Liver (tissue), 9 donors: ENCODE data around the gene GSX2. TPM values are rescaled to one million over a fixed set of nuclear protein-coding genes. Genes with fewer than 3 reads are reported as not detected.

Experiments used
- DNase-seq: peaks from one replicate; pipeline ENCODE4 v3.0.0-alpha.2; 2017; ENCODE audit warnings: low spot score
- H3K27ac ChIP-seq, 2 donors: one replicate each; pipeline ENCODE4 v1.7.0; 2013; ENCODE audit warnings: inconsistent platforms in 2 of 2, low read length in 2 of 2, control low read depth in 1 of 2, low read depth in 1 of 2, mild to moderate bottlenecking in 1 of 2
- H3K27me3 ChIP-seq, 4 donors: one replicate each; pipeline versions ENCODE4 v1.6.1 to v1.7.0; 2013; ENCODE audit warnings: low read length in 3 of 4, inconsistent platforms in 1 of 4, mild to moderate bottlenecking in 1 of 4, moderate library complexity in 1 of 4; ENCODE audit not compliant: control insufficient read depth in 4 of 4, insufficient read depth in 4 of 4
- H3K36me3 ChIP-seq, 4 donors: one replicate each; pipeline versions ENCODE4 v1.6.1 to v1.7.0; 2013; ENCODE audit warnings: low read length in 3 of 4, mild to moderate bottlenecking in 3 of 4, low read depth in 1 of 4, moderate library complexity in 1 of 4; ENCODE audit not compliant: control insufficient read depth in 4 of 4, insufficient read depth in 3 of 4
- H3K4me1 ChIP-seq, 4 donors: one replicate each; pipeline versions ENCODE4 v1.6.1 to v1.7.0; 2013; ENCODE audit warnings: low read length in 3 of 4, mild to moderate bottlenecking in 3 of 4, moderate library complexity in 1 of 4; ENCODE audit not compliant: control insufficient read depth in 4 of 4, insufficient read depth in 4 of 4
- H3K4me3 ChIP-seq, 3 donors: one replicate each; pipeline versions ENCODE4 v1.6.1 to v1.7.0; 2013; ENCODE audit warnings: low read length in 3 of 3, control low read depth in 1 of 3, low read depth in 1 of 3, mild to moderate bottlenecking in 1 of 3
- H3K9ac ChIP-seq, 2 donors: one replicate each; pipeline ENCODE4 v1.7.0; 2013; ENCODE audit warnings: low read length in 2 of 2, mild to moderate bottlenecking in 2 of 2, moderate library complexity in 2 of 2, control low read depth in 1 of 2, low read depth in 1 of 2
- H3K9me3 ChIP-seq, 4 donors: one replicate each; pipeline versions ENCODE4 v1.6.1 to v1.7.0; 2013; ENCODE audit warnings: low read length in 3 of 4; ENCODE audit not compliant: control insufficient read depth in 4 of 4
- ATF3 ChIP-seq: IDR thresholded peaks from 2 replicates; pipeline ENCODE4 v1.6.1; 2016; ENCODE audit warnings: antibody characterized with exemption
- CTCF ChIP-seq: fragments of 150-350 bp; IDR thresholded peaks from 2 replicates; pipeline ENCODE4 v1.5.1; 2017; ENCODE audit warnings: improper control_type of control experiment, low read depth, low read length; ENCODE audit not compliant: missing input control
- EGR1 ChIP-seq, 2 donors: IDR thresholded peaks; 2 replicates each; pipeline ENCODE4 v1.6.1; 2016 to 2018; ENCODE audit warnings: antibody characterized with exemption in 2 of 2, low read depth in 2 of 2
- FOXA1 ChIP-seq: IDR thresholded peaks from 2 replicates; pipeline ENCODE4 v1.6.1; 2016; ENCODE audit warnings: antibody characterized with exemption
- FOXA2 ChIP-seq: IDR thresholded peaks from 2 replicates; pipeline ENCODE4 v1.6.1; 2016; ENCODE audit warnings: antibody characterized with exemption
- GABPA ChIP-seq, 2 donors: IDR thresholded peaks in 1 of 2; conservative IDR thresholded peaks in 1 of 2; 2 replicates each; pipeline ENCODE4 v1.6.1; 2016; ENCODE audit warnings: antibody characterized with exemption in 2 of 2, mild to moderate bottlenecking in 1 of 2, moderate library complexity in 1 of 2
- HNF4A ChIP-seq, 2 donors: conservative IDR thresholded peaks; 2 replicates each; pipeline ENCODE4 v1.6.1; 2016; ENCODE audit warnings: antibody characterized with exemption in 2 of 2, mild to moderate bottlenecking in 2 of 2
- RAD21 ChIP-seq, 2 donors: IDR thresholded peaks; 2 replicates each; pipeline ENCODE4 v1.6.1; 2016; ENCODE audit warnings: antibody characterized with exemption in 2 of 2, mild to moderate bottlenecking in 2 of 2
- REST ChIP-seq: IDR thresholded peaks from 2 replicates; pipeline ENCODE4 v1.6.1; 2016; ENCODE audit warnings: antibody characterized with exemption, mild to moderate bottlenecking
- SP1 ChIP-seq: IDR thresholded peaks from 2 replicates; pipeline ENCODE4 v1.6.1; 2018; ENCODE audit warnings: antibody characterized with exemption, mild to moderate bottlenecking
- TAF1 ChIP-seq: conservative IDR thresholded peaks from 2 replicates; pipeline ENCODE4 v1.6.1; 2016; ENCODE audit warnings: antibody characterized with exemption, mild to moderate bottlenecking
- YY1 ChIP-seq: IDR thresholded peaks from 2 replicates; pipeline ENCODE4 v1.6.1; 2016; ENCODE audit warnings: antibody characterized with exemption, mild to moderate bottlenecking
- ZBTB33 ChIP-seq: IDR thresholded peaks from 2 replicates; pipeline ENCODE4 v1.6.1; 2016; ENCODE audit warnings: antibody characterized with exemption
- WGBS: extraction: QIAGEN DNeasy Blood & Tissue Kit; methylation state at CpG from one replicate; pipeline ENCODE4 v1.1.7; 2013; 5-methylcytosine and 5-hydroxymethylcytosine counted together
- polyA plus RNA-seq, 2 donors: library from polyadenylated mRNA; stranded (reverse) in 1 of 2; unstranded in 1 of 2; fragments of 200-250 nt in 1 of 2; fragments of >200 nt in 1 of 2; fragmentation: Nextera tagmentation in 1 of 2; extraction: Ambion mirVana in 1 of 2; gene quantifications; one replicate each; pipeline versions ENCODE4 v1.2.1 to v1.2.3, GENCODE V29; 2013 to 2015
- total RNA-seq, 2 donors: library from RNA; depleted of rRNA; stranded (reverse); fragments of >200 nt; gene quantifications; one replicate each; pipeline ENCODE4 v1.2.3, GENCODE V29; 2014
- donor health status: healthy.
- donor health status: healthy.
- donor health status: healthy.
- donor health status: healthy.
- donor health status: healthy.

The GSX2 gene
- total and polyA plus RNA-seq, 4 donors = not detected

GRCh38 chr4:54092405-54093323 lies 7.3 kb upstream of the GSX2 start:
- H3K9me3 ChIP-seq = no peaks in the 10 kb centered on the region
- peaks cover 0 to 26% (median 11%) of the 10 kb centered on the region in 4 donors for H3K4me1 ChIP-seq
- H3K36me3 ChIP-seq = no peaks in the 10 kb centered on the region
- no peak for DNase-seq
- peak overlapping the region; percentile 49 to 59 (median 52) for H3K4me3 ChIP-seq
- H3K9ac ChIP-seq = peak overlapping the region; percentile 14 to 86
- 48% methylated on average over 13 of the region's 13 CpGs for whole genome bisulfite sequencing
- H3K27me3 ChIP-seq = peaks cover 0 to 7% (median 1%) of the 10 kb centered on the region in 4 donors
- TF ChIP-seq ZBTB33 (no peak), REST (peak; percentile 24), GABPA (IDR thresholded peaks at IDR 0.05 in 1 of 2, conservative IDR thresholded peaks at IDR 0.05 in 1 of 2) (no peak), RAD21 (IDR thresholded peaks at IDR 0.05) (peak in 1 of 2 donors; percentile 3), FOXA1 (no peak), TAF1 (no peak), SP1 (no peak), HNF4A (conservative IDR thresholded peaks at IDR 0.05) (peak in 1 of 2 donors; percentile 42)
- peak overlapping the region; percentile 82 to 95 for H3K27ac ChIP-seq

- Histone ChIP-seq H3K27ac (no peak overlapping the region), H3K4me1 (peaks cover 0 to 26% (median 11%) of the 10 kb centered on the region in 4 donors), H3K9ac (no peak overlapping the region), H3K4me3 (no peak overlapping the region), H3K9me3 (no peaks in the 10 kb centered on the region), H3K27me3 (peaks cover 0 to 13% (median 1%) of the 10 kb centered on the region in 4 donors), H3K36me3 (no peaks in the 10 kb centered on the region)
- no peak for TF ChIP-seq FOXA2
- no peak for TF ChIP-seq ATF3
- no peak for TF ChIP-seq HNF4A (conservative IDR thresholded peaks at IDR 0.05)
- TF ChIP-seq CTCF = no peak
- no peak for TF ChIP-seq YY1
- TF ChIP-seq RAD21 (IDR thresholded peaks at IDR 0.05) = no peak
- no peak for TF ChIP-seq EGR1 (IDR thresholded peaks at IDR 0.05; ENCODE audit: low read depth in 2 of 2)
- no peak for TF ChIP-seq REST
- no peak for DNase-seq
- WGBS = 64% methylated on average over 37 of the region's 37 CpGs
These were observed 6.4 kb upstream of the GSX2 start for GRCh38 chr4:54093324-54094240.
